SK-N-SH (cell line): ENCODE results near the gene LRRC51. TPM values are rescaled to one million over a fixed set of nuclear protein-coding genes. Genes with fewer than 3 reads are reported as not detected.

ENCODE experiments used
- CTCF ChIA-PET: fragments of 300-600, 350-600 bp; formaldehyde crosslinking; extraction: SDS; loops from one replicate; lab custom pipeline; 2021; lab: Yijun Ruan, JAX
- POLR2A ChIA-PET: fragments of 350-600 bp; sonication (Branson Sonifier 250); formaldehyde crosslinking; extraction: SDS; loops from one replicate; lab custom pipeline; 2020; ENCODE audit warnings: antibody characterized with exemption, inconsistent platforms; lab: Yijun Ruan, JAX
- DNase-seq: peaks from one replicate; pipeline ENCODE4 v3.0.0; 2012
- H2AFZ ChIP-seq: fragments of 200-600 bp; sonication (generic); 2 replicates; pipeline ENCODE4 v1.8.1; 2016; ENCODE audit warnings: antibody characterized with exemption, mild to moderate bottlenecking, low read depth
- H3F3A ChIP-seq: fragments of 200-600 bp; sonication (generic); replicated peaks from 2 replicates; pipeline ENCODE3; 2016; ENCODE audit warnings: antibody characterized with exemption, mild to moderate bottlenecking; ENCODE audit not compliant: insufficient read depth
- H3K27ac ChIP-seq, 2 experiments: fragments of 200-500 bp in 1 of 2; fragments of 200-600 bp in 1 of 2; sonication (Bioruptor generic) in 1 of 2; sonication (generic), shearing (Covaris generic) in 1 of 2; 2 replicates each; pipeline versions ENCODE4 v1.5.1 to v1.6.1; 2014 to 2016; ENCODE audit warnings: low read depth in 2 of 2, inconsistent platforms in 1 of 2, low read length in 1 of 2, mild to moderate bottlenecking in 1 of 2, mixed read lengths in 1 of 2
- H3K27me3 ChIP-seq: fragments of 200-600 bp; sonication (generic), shearing (Covaris generic); 2 replicates; pipeline ENCODE4 v1.6.1; 2016; ENCODE audit warnings: mixed run types; ENCODE audit not compliant: insufficient read depth
- H3K36me3 ChIP-seq, 2 experiments: fragments of 200-500 bp in 1 of 2; fragments of 200-600 bp in 1 of 2; sonication (Bioruptor generic) in 1 of 2; sonication (generic) in 1 of 2; replicated peaks in 1 of 2; 2 replicates each; pipeline versions ENCODE3 to v1.5.1; 2014 to 2016; ENCODE audit warnings: low read length in 1 of 2, mild to moderate bottlenecking in 1 of 2; ENCODE audit not compliant: insufficient read depth in 2 of 2, control insufficient read depth in 1 of 2
- H3K4me1 ChIP-seq, 2 experiments: fragments of 200-500 bp in 1 of 2; fragments of 200-600 bp in 1 of 2; sonication (Bioruptor generic) in 1 of 2; sonication (generic), shearing (Covaris generic) in 1 of 2; 2 replicates each; pipeline versions ENCODE4 v1.5.1 to v1.6.1; 2014 to 2016; ENCODE audit warnings: low read depth in 1 of 2, low read length in 1 of 2, mixed run types in 1 of 2; ENCODE audit not compliant: insufficient read depth in 2 of 2, control insufficient read depth in 1 of 2
- H3K4me2 ChIP-seq: fragments of 200-600 bp; sonication (generic), shearing (Covaris generic); 2 replicates; pipeline ENCODE4 v1.6.1; 2017; ENCODE audit warnings: mixed run types
- H3K4me3 ChIP-seq, 2 experiments: fragments of 200-500 bp in 1 of 2; fragments of 200-600 bp in 1 of 2; sonication (Bioruptor generic) in 1 of 2; sonication (generic), shearing (Covaris generic) in 1 of 2; 2 replicates each; pipeline versions ENCODE4 v1.5.1 to v1.8.1; 2014 to 2016; ENCODE audit warnings: low read depth in 2 of 2, inconsistent platforms in 1 of 2, low read length in 1 of 2, mild to moderate bottlenecking in 1 of 2, mixed read lengths in 1 of 2, moderate library complexity in 1 of 2
- H3K79me2 ChIP-seq: fragments of 200-600 bp; sonication (generic); 2 replicates; pipeline ENCODE4 v1.8.1; 2017; ENCODE audit warnings: mild to moderate bottlenecking; ENCODE audit not compliant: insufficient read depth
- H3K9ac ChIP-seq: fragments of 200-600 bp; sonication (generic); 2 replicates; pipeline ENCODE4 v1.6.1; 2017; ENCODE audit warnings: mixed run types
- H3K9me2 ChIP-seq: fragments of 200-600 bp; sonication (generic); 2 replicates; pipeline ENCODE4 v1.6.1; 2017; ENCODE audit warnings: mixed run types
- H3K9me3 ChIP-seq: fragments of 200-600 bp; sonication (generic); 2 replicates; pipeline ENCODE4 v1.6.1; 2017; ENCODE audit warnings: mixed run types, mild to moderate bottlenecking, moderate library complexity
- H4K20me1 ChIP-seq: fragments of 200-600 bp; sonication (generic); 2 replicates; pipeline ENCODE4 v1.6.1; 2017; ENCODE audit warnings: mild to moderate bottlenecking, mixed run types; ENCODE audit not compliant: insufficient read depth
- CTCF ChIP-seq: fragments of 200-600 bp; sonication (generic); IDR thresholded peaks from 2 replicates; pipeline ENCODE4 v1.6.1; 2017; ENCODE audit warnings: antibody characterized with exemption, mild to moderate bottlenecking, moderate library complexity
- FOSL2 ChIP-seq: IDR thresholded peaks from 2 replicates; pipeline ENCODE4 v1.4.0; 2012; ENCODE audit warnings: low read depth, mild to moderate bottlenecking, moderate library complexity, borderline replicate concordance
- FOXJ3 ChIP-seq: sonication (generic); formaldehyde crosslinking; IDR thresholded peaks from 2 replicates; pipeline ENCODE4 v1.5.1; 2020; ENCODE audit warnings: mild to moderate bottlenecking, missing genetic modification reagents
- FOXM1 ChIP-seq: IDR thresholded peaks from 2 replicates; pipeline ENCODE4 v1.4.0; 2012; ENCODE audit warnings: low read depth, mild to moderate bottlenecking
- GATA2 ChIP-seq: sonication (generic); formaldehyde crosslinking; IDR thresholded peaks from 2 replicates; pipeline ENCODE4 v1.5.0; 2020; ENCODE audit warnings: mild to moderate bottlenecking, missing genetic modification reagents
- JUND ChIP-seq: IDR thresholded peaks from 2 replicates; pipeline ENCODE4 v1.4.0; 2012
- MAX ChIP-seq: IDR thresholded peaks from 2 replicates; pipeline ENCODE4 v1.4.0; 2012; ENCODE audit warnings: low read depth
- MXI1 ChIP-seq: IDR thresholded peaks from 2 replicates; pipeline ENCODE4 v1.6.1; 2012; ENCODE audit warnings: mild to moderate bottlenecking, low read depth, low read length, improper control_type of control experiment
- NFIC ChIP-seq: IDR thresholded peaks from 2 replicates; pipeline ENCODE4 v1.4.0; 2012; ENCODE audit warnings: borderline replicate concordance
- POLR2AphosphoS5 ChIP-seq: IDR thresholded peaks from 2 replicates; pipeline ENCODE4 v1.6.1; 2012; ENCODE audit warnings: low read depth, low read length
- RAD21 ChIP-seq: IDR thresholded peaks from 2 replicates; pipeline ENCODE4 v1.6.1; 2012; ENCODE audit warnings: mild to moderate bottlenecking, low read length
- RCOR1 ChIP-seq: fragments of 150-350 bp; IDR thresholded peaks from 2 replicates; pipeline ENCODE4 v1.6.1; 2017; ENCODE audit warnings: antibody characterized with exemption, low read length
- SIN3A ChIP-seq: IDR thresholded peaks from 2 replicates; pipeline ENCODE4 v1.6.1; 2012; ENCODE audit warnings: low read depth, mild to moderate bottlenecking, low read length, moderate library complexity, borderline replicate concordance
- SMC3 ChIP-seq: IDR thresholded peaks from 2 replicates; pipeline ENCODE4 v1.6.1; 2012; ENCODE audit warnings: low read depth, low read length, improper control_type of control experiment
- TAF1 ChIP-seq: IDR thresholded peaks from 2 replicates; pipeline ENCODE4 v1.6.1; 2012; ENCODE audit warnings: low read depth, mild to moderate bottlenecking, low read length, moderate library complexity, borderline replicate concordance
- TEAD4 ChIP-seq: IDR thresholded peaks from 2 replicates; pipeline ENCODE4 v1.4.0; 2012; ENCODE audit warnings: mild to moderate bottlenecking, borderline replicate concordance; ENCODE audit not compliant: insufficient read depth
- USF2 ChIP-seq: fragments of 150-350 bp; IDR thresholded peaks from 2 replicates; pipeline ENCODE4 v1.6.1; 2017; ENCODE audit warnings: antibody characterized with exemption, low read length, low read depth, borderline replicate concordance
- ZBTB33 ChIP-seq: IDR thresholded peaks from 2 replicates; pipeline ENCODE4 v1.4.0; 2012; ENCODE audit warnings: low read depth, borderline replicate concordance
- WGBS: methylation state at CpG from one replicate; pipeline ENCODE4 v1.1.6; 2017; ENCODE audit warnings: low lambda C conversion rate; 5-methylcytosine and 5-hydroxymethylcytosine counted together
- polyA plus RNA-seq, 3 experiments: library from polyadenylated mRNA; depleted of rRNA; stranded (reverse); fragments of >200 nt; gene quantifications; 2 replicates each; pipeline ENCODE4 v1.2.3, GENCODE V29; 2012

Gene LRRC51
- polyA plus RNA-seq, 1 of the 3 experiments (the other 2 are of a cell fraction): 7.3 TPM

- peaks cover 14 to 48% of the 10 kb centered on the region in 2 experiments for H3K36me3 ChIP-seq
Measured at GRCh38 chr11:72100009-72100408, 19.4 kb downstream of the LRRC51 start.

More at GRCh38 chr11:72100009-72100408, 19.4 kb downstream of the LRRC51 start:
- Histone ChIP-seq H3K9me2 (no peaks in the 10 kb centered on the region), H3K4me3 (no peak overlapping the region), H3K79me2 (peaks cover 42% of the 10 kb centered on the region), H4K20me1 (no peaks in the 10 kb centered on the region), H3K4me2 (0 out of 2 replicates have a peak overlapping the region, but pooled peaks have one; percentile 96), H2AFZ (no peak overlapping the region), H3K27ac (no peak overlapping the region; a peak in 1 of 4 replicates), H3F3A (peaks cover 9% of the 10 kb centered on the region), H3K4me1 (peaks cover 4 to 28% of the 10 kb centered on the region in 2 experiments; a peak in 2 of 4 replicates), H3K27me3 (no peaks in the 10 kb centered on the region), H3K9me3 (no peaks in the 10 kb centered on the region), H3K9ac (no peak overlapping the region)
- no peak for TF ChIP-seq JUND
- no peak for TF ChIP-seq GATA2
- no peak for TF ChIP-seq FOXJ3 (CRISPR knock-in tag)
- TF ChIP-seq MAX: no peak
- no peak for TF ChIP-seq FOSL2
- TF ChIP-seq POLR2AphosphoS5: no peak
- no peak for TF ChIP-seq FOXM1
- TF ChIP-seq ZBTB33: no peak
- no peak for TF ChIP-seq CTCF
- no peak for TF ChIP-seq RAD21
- no peak for TF ChIP-seq SMC3
- no peak for TF ChIP-seq TAF1
- no peak for TF ChIP-seq NFIC
- no peak for TF ChIP-seq TEAD4
- no peak for TF ChIP-seq USF2
- no peak for TF ChIP-seq MXI1
- TF ChIP-seq SIN3A: no peak
- no peak for TF ChIP-seq RCOR1
- POLR2A ChIA-PET: interaction anchor here (1.2 to 1.7 kb wide), 2 partner anchors 9 to 61 kb away, joined by 4 read pairs; no protein-coding TSS in a partner anchor
- WGBS: 84% methylated on average over 3 of the region's 3 CpGs
- CTCF ChIA-PET: interaction anchor here (1.2 to 16.4 kb wide), 9 partner anchors 9 to 335 kb away, joined by 3 to 416 read pairs (median 5); partner anchors contain the start of gene CLPB
- DNase-seq: no peak
